Activated CD4-positive, alpha-beta T cell treated with anti-CD3 and anti-CD28 coated beads, Interleukin-2, amount 50 U/mL, for 16 hours (primary cell): ENCODE results near the gene HACL1.

Source experiments
- DNase-seq: peaks from one replicate; pipeline ENCODE4 v3.0.0-alpha.2; 2020

HACL1 gene

DNA sequence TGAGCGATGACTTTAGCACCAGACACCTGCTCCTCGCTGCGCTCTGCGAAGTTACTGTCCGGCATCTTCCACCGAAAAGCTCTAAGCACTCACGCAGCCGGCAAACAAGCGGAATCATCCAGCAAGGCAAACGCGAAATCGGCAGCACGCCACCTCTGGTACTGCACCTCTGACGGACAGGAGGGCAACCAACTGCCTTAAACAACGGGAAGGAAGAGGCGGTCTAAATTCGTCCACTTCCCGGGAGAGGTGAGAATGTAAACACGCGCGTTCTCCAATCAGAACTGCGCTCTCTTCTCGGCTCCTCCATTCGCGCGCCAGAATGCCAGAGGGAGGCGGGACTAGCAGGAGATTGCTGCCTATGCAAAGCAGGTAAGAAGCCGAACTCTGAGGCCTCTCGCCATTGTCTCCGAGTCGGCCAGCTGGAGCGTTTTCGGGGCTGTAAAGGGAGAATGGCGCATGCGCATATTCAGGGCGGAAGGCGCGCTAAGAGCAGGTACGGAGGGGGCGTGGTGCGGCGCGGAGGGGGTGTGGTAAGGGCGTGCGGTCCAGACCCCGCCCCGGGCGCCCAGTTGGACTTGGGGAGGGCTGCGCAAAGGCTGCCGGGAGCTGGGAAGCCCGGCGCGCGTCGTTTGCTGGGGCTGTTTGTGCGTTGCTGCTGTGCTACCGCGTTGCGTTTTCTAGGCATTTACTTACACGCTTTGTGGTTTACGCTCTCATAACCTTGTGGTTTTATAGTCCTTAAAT lies at the start of gene HACL1, which contains the start of gene BTD:
Gene HACL1, minus strand, starts transcription at position 171 of the 747 bp plus-strand sequence. Its CDS starts 106 bp downstream, at position 65.
Gene BTD, plus strand, starts transcription at position 347 of the 747 bp plus-strand sequence. CDS start 33,695 bp downstream, outside the sequence.
- peak; percentile 99 for DNase-seq

DNA sequence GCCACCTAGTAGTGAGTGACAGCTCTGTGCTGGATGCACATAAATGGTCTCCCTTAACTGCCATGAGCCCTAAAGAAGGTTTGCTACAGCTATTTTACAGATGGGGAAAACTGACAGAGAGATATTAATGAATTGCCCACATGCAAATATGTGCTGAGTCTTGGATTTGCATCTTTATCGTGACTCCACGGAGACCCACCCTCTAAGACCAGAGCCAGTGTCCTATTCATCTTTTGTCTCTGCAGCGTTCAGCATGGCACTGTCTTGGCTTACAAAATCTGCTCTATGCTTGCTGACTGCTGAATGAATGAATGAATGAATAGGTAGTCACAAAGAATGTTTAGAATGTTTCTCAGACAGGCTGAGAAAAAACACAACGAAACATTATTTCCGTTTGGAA lies 48.5 kb upstream of the HACL1 start:
- no peak for DNase-seq

- no peak for DNase-seq
These were observed 48.0 kb upstream of the HACL1 start for GRCh38 chr3:15649341-15649740.

- peak; percentile 91 for DNase-seq
These were observed 46.3 kb upstream of the HACL1 start for GRCh38 chr3:15647611-15648167.

- peak; percentile 31 for DNase-seq
These were observed 45.6 kb upstream of the HACL1 start for GRCh38 chr3:15646851-15647511.

DNA sequence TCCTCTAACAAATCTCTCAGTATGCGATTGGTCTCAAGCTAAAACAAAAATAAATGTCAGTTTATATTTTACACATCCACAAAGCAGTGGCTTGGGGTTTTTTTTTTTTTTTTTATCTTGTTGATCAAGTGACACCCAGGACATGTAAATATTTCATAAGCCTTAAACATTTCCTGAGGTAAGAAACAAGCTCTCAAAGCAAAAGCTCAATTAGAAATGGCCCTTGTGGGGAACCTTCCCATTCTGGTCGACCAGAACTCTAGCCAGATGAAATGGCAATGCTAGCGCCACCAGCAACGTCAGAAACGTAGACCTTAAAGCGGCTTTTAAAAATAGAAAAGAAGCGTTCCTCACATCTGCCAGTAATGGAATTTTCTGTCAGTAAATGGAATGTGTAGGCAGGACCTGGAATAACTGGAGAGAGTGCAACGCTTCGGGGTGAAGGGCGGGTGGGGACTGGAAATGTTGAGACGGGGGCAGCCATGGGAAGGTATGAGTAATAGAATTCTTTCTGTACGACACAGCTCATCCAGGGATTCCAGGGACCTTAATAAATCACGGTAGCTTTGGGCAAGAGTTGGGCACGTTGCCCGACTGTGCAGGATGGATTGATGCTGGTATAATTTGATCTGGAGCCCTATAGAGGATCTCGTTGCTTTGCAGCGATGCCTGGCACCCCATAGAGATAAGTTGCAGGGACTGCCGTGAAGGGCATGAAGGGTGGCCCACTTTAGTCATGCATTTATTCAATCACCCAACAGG lies 44.6 kb upstream of the HACL1 start:
- DNase-seq: no peak

GRCh38 chr3:15645246-15645645 lies 43.9 kb upstream of the HACL1 start:
- DNase-seq: no peak

- DNase-seq: peak; percentile 28
These were observed 37.5 kb upstream of the HACL1 start for GRCh38 chr3:15638891-15639262.

DNA sequence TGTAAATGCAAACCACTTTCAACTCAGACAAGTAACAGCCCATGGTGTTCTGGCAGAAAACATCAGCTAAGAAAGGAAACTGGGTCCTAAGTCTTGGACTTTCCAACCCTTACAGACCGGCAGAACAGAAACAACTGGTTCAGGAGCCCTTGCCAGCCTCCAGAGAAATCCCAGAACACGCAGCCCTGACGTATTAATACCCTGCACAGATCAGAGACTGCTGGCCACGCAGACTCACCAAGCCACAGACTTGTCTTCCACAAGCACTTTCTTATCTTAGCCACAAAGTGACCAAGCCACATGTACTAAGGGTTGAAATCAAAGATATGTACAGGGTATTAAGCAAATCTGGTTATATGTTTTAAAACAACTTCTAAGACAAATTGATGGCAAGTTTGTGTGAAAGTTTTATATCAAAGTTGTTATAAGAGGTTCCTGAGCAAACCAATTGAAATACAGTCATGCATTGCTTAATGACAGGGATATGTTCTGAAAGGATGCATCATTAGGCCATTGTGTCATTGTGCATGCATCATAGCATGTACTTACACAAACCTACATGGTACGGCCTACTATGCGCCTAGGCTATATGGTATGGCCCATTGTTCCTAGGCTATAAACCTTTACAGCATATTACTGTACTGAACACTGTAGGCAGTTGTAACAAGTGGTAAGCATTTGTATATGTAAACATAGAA lies 37.0 kb upstream of the HACL1 start:
- no peak for DNase-seq

DNA sequence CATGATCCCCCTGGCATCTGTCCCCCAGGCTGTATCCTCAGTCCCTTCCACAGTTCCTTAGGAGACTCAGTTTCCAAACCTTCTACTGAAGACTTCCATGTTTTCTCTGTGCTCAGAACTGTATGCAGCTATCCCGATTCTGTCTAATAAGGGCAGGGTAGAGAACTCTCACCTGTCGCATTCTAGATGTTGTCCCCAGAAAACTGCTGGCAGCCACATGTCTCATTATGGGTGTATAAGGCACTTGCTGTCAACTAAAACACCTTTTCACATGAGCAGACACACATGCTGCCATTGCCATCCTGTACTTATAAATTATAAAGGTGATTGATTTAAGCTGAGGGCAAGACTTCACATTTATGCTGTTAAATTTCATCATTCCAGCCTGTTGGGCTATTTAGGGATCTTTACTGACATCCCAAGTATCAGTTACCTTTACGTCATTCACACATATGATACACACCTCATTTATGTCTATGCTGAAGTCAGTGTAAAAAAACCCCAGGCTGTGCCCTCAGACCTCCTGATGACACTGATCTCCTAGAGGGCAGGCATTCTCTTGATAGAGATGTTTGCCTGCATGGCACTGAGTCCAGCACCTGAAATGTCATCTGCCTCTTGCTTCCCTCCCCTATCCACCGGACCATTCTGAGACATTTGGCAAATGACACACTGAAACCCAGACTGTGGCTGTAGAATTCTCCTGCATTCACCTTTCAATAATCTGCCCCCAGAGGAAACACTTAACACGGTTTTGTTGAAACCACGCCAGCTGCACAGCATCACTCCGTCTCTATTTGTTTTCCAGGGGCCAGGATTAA lies 36.0 kb upstream of the HACL1 start:
- peak; percentile 27 for DNase-seq

GRCh38 chr3:15636028-15636709 lies 34.8 kb upstream of the HACL1 start:
- DNase-seq: peak; percentile 81

GRCh38 chr3:15635121-15635661 lies 33.8 kb upstream of the HACL1 start:
- DNase-seq: no peak

GRCh38 chr3:15634671-15635070 lies 33.3 kb upstream of the HACL1 start:
- no peak for DNase-seq

DNA sequence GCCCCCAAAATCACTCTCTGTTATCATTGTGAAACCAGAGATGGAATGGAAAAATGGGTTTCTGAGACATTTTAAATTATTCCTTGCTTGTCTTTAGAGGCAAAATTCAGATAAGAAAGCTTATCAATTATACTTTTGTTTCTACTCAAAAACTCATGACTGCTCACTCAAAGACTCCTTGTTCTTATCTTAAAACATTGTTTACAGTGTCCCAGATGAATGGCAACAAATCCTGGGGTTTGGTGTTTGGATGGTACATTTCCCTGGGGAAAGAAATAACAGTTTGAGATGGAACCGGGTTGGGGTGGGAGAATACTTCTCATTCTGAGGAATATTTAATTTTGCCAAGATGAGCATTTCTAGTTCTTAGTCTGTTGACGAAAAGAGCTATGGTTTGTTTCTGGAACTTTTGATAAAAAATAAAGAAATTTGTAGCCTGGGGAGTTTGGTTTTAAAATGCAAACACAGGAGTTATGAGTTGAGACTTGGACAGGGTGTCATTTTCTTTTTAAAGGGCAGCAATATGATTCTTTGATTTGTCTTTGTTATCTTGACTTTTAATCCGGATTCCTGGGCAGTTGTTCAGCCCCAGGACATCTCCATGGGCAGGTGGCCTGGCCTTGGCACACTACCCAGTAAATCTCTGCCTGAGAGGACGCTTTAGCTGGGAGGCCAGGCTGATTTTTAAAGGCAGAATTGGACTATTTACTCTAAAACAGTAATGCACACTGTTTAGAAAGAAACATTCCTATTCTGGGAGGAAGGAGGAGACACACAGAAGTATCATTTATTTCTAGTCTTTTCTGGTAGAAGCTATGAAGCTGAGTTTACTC lies 32.6 kb upstream of the HACL1 start:
- DNase-seq: no peak

DNA sequence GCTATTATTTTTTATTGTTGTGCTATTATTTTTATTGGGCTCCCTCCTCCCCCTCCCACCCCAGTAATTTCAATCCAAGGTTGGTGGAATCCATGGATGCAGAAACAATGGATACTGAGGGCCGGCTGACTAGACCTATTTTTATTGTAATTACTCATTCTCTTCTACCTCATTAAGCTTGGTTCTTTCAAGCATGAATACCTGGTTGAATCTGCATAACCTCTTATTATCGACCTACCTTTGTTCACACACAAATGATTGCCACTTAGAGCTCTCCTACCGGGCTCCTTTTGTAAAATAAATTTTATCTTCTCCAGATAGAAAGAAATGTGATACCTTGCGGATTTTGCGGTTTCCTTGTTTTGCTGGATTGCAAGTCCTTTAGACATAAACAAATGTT lies 31.8 kb upstream of the HACL1 start:
- DNase-seq: no peak

GRCh38 chr3:15632212-15632580 lies 30.8 kb upstream of the HACL1 start:
- no peak for DNase-seq

DNA sequence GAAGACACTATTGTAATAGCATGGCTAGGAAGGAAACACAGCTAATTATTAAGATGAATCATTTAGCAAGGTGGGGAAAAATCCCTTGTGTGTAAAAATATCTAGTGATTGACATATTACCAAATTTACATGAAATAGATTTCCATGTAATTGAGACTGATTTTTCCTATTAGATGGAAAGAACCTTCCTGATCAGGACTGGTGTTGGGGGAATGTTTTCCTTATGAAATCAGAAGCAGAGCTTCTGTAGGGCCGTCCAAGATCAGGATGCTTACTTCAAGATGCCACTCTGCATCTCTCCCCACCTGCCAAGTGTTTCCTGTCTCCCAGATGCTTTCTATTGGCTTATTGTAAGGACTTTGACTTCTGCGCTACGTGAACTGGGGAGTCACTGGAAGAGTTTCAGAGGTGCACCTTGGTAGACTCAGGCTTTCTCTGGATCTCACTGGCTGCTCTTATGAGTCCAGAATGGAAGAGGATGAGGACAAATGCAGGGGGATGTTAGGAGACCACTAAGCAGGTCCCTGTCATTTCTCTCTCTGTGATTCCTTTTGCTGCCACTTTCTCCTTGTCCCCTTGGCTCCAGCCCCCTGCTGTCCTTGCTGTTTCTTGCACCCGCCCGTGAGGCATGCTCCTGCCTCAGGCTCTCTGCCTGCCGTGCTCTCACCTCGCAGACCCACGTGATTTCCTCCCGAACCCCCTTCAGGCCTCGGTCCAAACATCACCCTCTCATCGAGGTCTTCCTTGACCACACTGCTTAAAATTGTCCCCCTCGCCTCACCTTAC lies 30.2 kb upstream of the HACL1 start:
- DNase-seq: no peak

DNA sequence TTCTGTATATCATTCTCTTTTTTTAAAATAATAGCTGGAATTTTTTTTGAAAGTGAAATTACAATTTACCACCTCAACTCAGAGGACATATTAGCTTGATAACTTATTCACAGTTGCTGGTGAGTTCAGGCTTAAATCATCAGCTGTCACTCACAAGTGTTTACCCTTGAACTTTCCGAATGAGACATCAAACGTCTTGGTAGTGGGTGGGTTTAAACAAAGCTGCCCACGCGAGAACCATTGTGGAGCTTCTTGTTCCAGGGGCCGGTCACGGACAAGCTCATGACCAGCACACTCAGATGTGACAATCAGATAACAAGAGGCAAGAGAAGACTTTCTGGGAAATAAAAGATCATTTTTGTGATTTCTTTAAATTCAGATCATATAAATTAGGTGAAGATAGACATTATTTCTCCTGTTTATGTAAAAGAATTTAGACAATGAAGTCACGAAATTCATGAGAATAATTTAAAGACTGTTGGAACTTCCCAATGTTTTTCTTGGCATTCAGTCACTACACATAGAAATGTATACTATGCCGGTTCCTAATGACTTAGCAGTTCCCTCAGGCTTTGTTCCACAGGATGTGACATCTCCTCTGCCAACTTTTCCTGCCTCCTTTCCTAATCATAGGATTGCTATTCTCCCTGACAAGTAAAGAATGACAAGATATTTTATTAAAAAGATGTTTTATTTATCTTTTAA lies 29.4 kb upstream of the HACL1 start:
- DNase-seq: peak; percentile 34
